DND-41 (cell line): Measurements from ENCODE around the gene KCNH2.
A peak's percentile ranks its signal among the peaks of the same experiment; 100 is the strongest.

Experiments
- ATAC-seq: fragments of 200-7000 bp; cut with Tn5 transposase; 3 replicates; pipeline ENCODE4 v1.9.1; 2021; ENCODE audit warnings: low read depth; ENCODE audit not compliant: insufficient read depth
- DNase-seq: peaks from one replicate; pipeline ENCODE4 v3.0.0-alpha.2; 2020
- H2AFZ ChIP-seq: 2 replicates; pipeline ENCODE4 v1.6.0; 2012; ENCODE audit warnings: low read depth, low read length
- H3K27ac ChIP-seq: 2 replicates; pipeline ENCODE4 v1.5.1; 2012; ENCODE audit warnings: low read length, inconsistent platforms
- H3K27me3 ChIP-seq: fragments of 200-600 bp; sonication (generic); 2 replicates; pipeline ENCODE4 v1.6.0; 2012; ENCODE audit warnings: low read length, mild to moderate bottlenecking, inconsistent platforms; ENCODE audit not compliant: insufficient read depth, poor library complexity
- H3K36me3 ChIP-seq: 2 replicates; pipeline ENCODE4 v1.5.1; 2012; ENCODE audit warnings: low read length, inconsistent platforms; ENCODE audit not compliant: insufficient read depth
- H3K4me1 ChIP-seq: 2 replicates; pipeline ENCODE4 v1.5.1; 2012; ENCODE audit warnings: mild to moderate bottlenecking, low read length; ENCODE audit not compliant: insufficient read depth
- H3K4me2 ChIP-seq: 2 replicates; pipeline ENCODE4 v1.6.0; 2012; ENCODE audit warnings: mild to moderate bottlenecking, moderate library complexity, low read length, inconsistent platforms; ENCODE audit not compliant: insufficient read depth
- H3K4me3 ChIP-seq, 2 experiments: fragments of 200-600 bp in 1 of 2; shearing (Covaris generic) in 1 of 2; 2 replicates each; pipeline ENCODE4 v1.5.1; 2012 to 2016; ENCODE audit warnings: inconsistent platforms in 2 of 2, low read length in 2 of 2, mild to moderate bottlenecking in 2 of 2, low read depth in 1 of 2, moderate library complexity in 1 of 2
- H3K79me2 ChIP-seq: 2 replicates; pipeline ENCODE4 v1.6.0; 2012; ENCODE audit warnings: low read length, inconsistent platforms; ENCODE audit not compliant: insufficient read depth
- H3K9ac ChIP-seq: 2 replicates; pipeline ENCODE4 v1.6.0; 2012; ENCODE audit warnings: low read depth, mild to moderate bottlenecking, inconsistent platforms, low read length, moderate library complexity
- H3K9me3 ChIP-seq: 2 replicates; pipeline ENCODE4 v1.5.1; 2012; ENCODE audit warnings: low read length, moderate library complexity, mild to moderate bottlenecking, inconsistent platforms; ENCODE audit not compliant: insufficient read depth, severe bottlenecking
- H4K20me1 ChIP-seq: 2 replicates; pipeline ENCODE4 v1.6.0; 2012; ENCODE audit warnings: low read length; ENCODE audit not compliant: insufficient read depth
- CTCF ChIP-seq: IDR thresholded peaks from 2 replicates; pipeline ENCODE4 v1.5.1; 2012; ENCODE audit warnings: borderline replicate concordance, low read length, moderate library complexity, mild to moderate bottlenecking; ENCODE audit not compliant: poor library complexity, severe bottlenecking; ENCODE audit errors: extremely low read depth
- EZH2 ChIP-seq: IDR thresholded peaks from 3 replicates; pipeline ENCODE4 v1.6.1; 2012; ENCODE audit warnings: borderline replicate concordance, low read depth, mild to moderate bottlenecking, moderate library complexity, low read length, inconsistent platforms; ENCODE audit not compliant: severe bottlenecking

Gene KCNH2

GRCh38 chr7:150968734-150969372 lies 9.3 kb downstream of the KCNH2 start:
- TF ChIP-seq EZH2, result no peak
- no peak for TF ChIP-seq CTCF
- Histone ChIP-seq H3K9me3 (no peaks in the 10 kb centered on the region), H3K9ac (no peak overlapping the region), H4K20me1 (peaks cover 25% of the 10 kb centered on the region), H3K36me3 (no peaks in the 10 kb centered on the region), H3K79me2 (no peaks in the 10 kb centered on the region), H2AFZ (no peak overlapping the region), H3K4me3 (no peak overlapping the region), H3K4me2 (no peak overlapping the region), H3K4me1 (peaks cover 2% of the 10 kb centered on the region; the same call in 1 of the 2 replicates), H3K27me3 (peaks cover 2% of the 10 kb centered on the region), H3K27ac (no peak overlapping the region)
- ATAC-seq (peak; percentile 41; the same call in 1 of the 3 replicates), DNase-seq (no peak)

- H4K20me1 ChIP-seq, result peaks cover 19% of the 10 kb centered on the region
- no peak for ATAC-seq
- H3K27ac ChIP-seq, result no peak overlapping the region
- peaks cover 2% of the 10 kb centered on the region for H3K27me3 ChIP-seq
- H3K4me3 ChIP-seq, result no peak overlapping the region
- no peak overlapping the region for H2AFZ ChIP-seq
- no peak for DNase-seq
- no peaks in the 10 kb centered on the region for H3K79me2 ChIP-seq
- H3K4me1 ChIP-seq, result peaks cover 2% of the 10 kb centered on the region; the same call in 1 of the 2 replicates
- no peak overlapping the region for H3K4me2 ChIP-seq
- TF ChIP-seq CTCF (no peak), EZH2 (no peak)
- no peak overlapping the region for H3K9ac ChIP-seq
- H3K9me3 ChIP-seq, result no peaks in the 10 kb centered on the region
- no peaks in the 10 kb centered on the region for H3K36me3 ChIP-seq
These were observed 9.9 kb downstream of the KCNH2 start for GRCh38 chr7:150968056-150968733.

- H3K4me1 ChIP-seq, result peaks cover 2% of the 10 kb centered on the region; the same call in 1 of the 2 replicates
- no peak for ATAC-seq
- peaks cover 15% of the 10 kb centered on the region for H4K20me1 ChIP-seq
- no peak overlapping the region for H3K27ac ChIP-seq
- DNase-seq, result no peak
- peaks cover 2% of the 10 kb centered on the region for H3K27me3 ChIP-seq
- no peak overlapping the region for H3K4me3 ChIP-seq
- H3K79me2 ChIP-seq, result no peaks in the 10 kb centered on the region
- TF ChIP-seq CTCF (no peak), EZH2 (no peak)
- H2AFZ ChIP-seq, result no peak overlapping the region
- H3K9ac ChIP-seq, result no peak overlapping the region
- H3K4me2 ChIP-seq, result no peak overlapping the region
- H3K36me3 ChIP-seq, result no peaks in the 10 kb centered on the region
- no peaks in the 10 kb centered on the region for H3K9me3 ChIP-seq
These were observed 10.8 kb downstream of the KCNH2 start for GRCh38 chr7:150967349-150967748.
